HK-2 (cell line): ENCODE results near the gene ARFGAP3.
"Not testable (repeated sequence)": the region's sequence is repeated elsewhere in the genome, so short reads cannot be mapped to it uniquely, and the experiment has no call there.

Source experiments
- DNase-seq: peaks from one replicate; pipeline ENCODE4 v3.0.0-alpha.2; 2018; ENCODE audit not compliant: unreplicated experiment

The ARFGAP3 gene

GRCh38 chr22:42768385-42769035 lies 88.6 kb downstream of the ARFGAP3 start:
- DNase-seq, result no peak

- no peak for DNase-seq
Measured at GRCh38 chr22:42766860-42767259, 90.2 kb downstream of the ARFGAP3 start.

GRCh38 chr22:42764895-42765363 lies 92.1 kb downstream of the ARFGAP3 start:
- no peak for DNase-seq

- DNase-seq, result no peak
Measured at GRCh38 chr22:42763965-42764480, 93.0 kb downstream of the ARFGAP3 start.

- DNase-seq, result no peak
Measured at GRCh38 chr22:42760806-42761565, 96.1 kb downstream of the ARFGAP3 start.

GRCh38 chr22:42758931-42759629 lies 98.0 kb downstream of the ARFGAP3 start:
- no peak for DNase-seq

GRCh38 chr22:42755553-42755952 lies 101.5 kb downstream of the ARFGAP3 start:
- DNase-seq, result not testable (repeated sequence)

GRCh38 chr22:42755121-42755520 lies 102.0 kb downstream of the ARFGAP3 start:
- not testable (repeated sequence) for DNase-seq

- DNase-seq, result no peak
Measured at GRCh38 chr22:42754658-42755057, 102.4 kb downstream of the ARFGAP3 start.

GRCh38 chr22:42752912-42753311 lies 104.2 kb downstream of the ARFGAP3 start:
- DNase-seq, result no peak

GRCh38 chr22:42752230-42752746 lies 104.8 kb downstream of the ARFGAP3 start:
- DNase-seq, result no peak

- DNase-seq, result not testable (repeated sequence)
Measured at GRCh38 chr22:42750421-42750820, 106.7 kb downstream of the ARFGAP3 start.

GRCh38 chr22:42747701-42748513 lies 109.2 kb downstream of the ARFGAP3 start:
- DNase-seq, result no peak
